NCI-H510A treated with DMSO at 0.1 percent for 48 hours (cell line): Measurements from ENCODE around the gene BCORL1.

Experiments used
- DNase-seq: peaks from one replicate; lab custom pipeline; 2025; lab: John Stamatoyannopoulos, UW

BCORL1 gene

GRCh38 chrX:130066975-130067615 lies 84.7 kb downstream of the BCORL1 start:
- no peak for DNase-seq

GRCh38 chrX:130071611-130072344 lies 89.3 kb downstream of the BCORL1 start:
- no peak for DNase-seq

- DNase-seq, result no peak
These were observed 89.9 kb downstream of the BCORL1 start for GRCh38 chrX:130072345-130072740.

- DNase-seq, result no peak
These were observed 93.3 kb downstream of the BCORL1 start for GRCh38 chrX:130075777-130076176.

GRCh38 chrX:130079824-130080406 lies 97.5 kb downstream of the BCORL1 start:
- peak; percentile 51 for DNase-seq

- DNase-seq, result no peak
These were observed 98.4 kb downstream of the BCORL1 start for GRCh38 chrX:130080791-130081367.

GRCh38 chrX:130081421-130082045 lies 99.1 kb downstream of the BCORL1 start:
- no peak for DNase-seq

GRCh38 chrX:130082244-130083106 lies 100.0 kb downstream of the BCORL1 start:
- DNase-seq, result no peak

- no peak for DNase-seq
These were observed 100.7 kb downstream of the BCORL1 start for GRCh38 chrX:130083107-130083490.

GRCh38 chrX:130083656-130084382 lies 101.4 kb downstream of the BCORL1 start:
- no peak for DNase-seq

GRCh38 chrX:130084631-130085237 lies 102.3 kb downstream of the BCORL1 start:
- no peak for DNase-seq

GRCh38 chrX:130085551-130086446 lies 103.4 kb downstream of the BCORL1 start:
- no peak for DNase-seq

- DNase-seq, result no peak
These were observed 104.2 kb downstream of the BCORL1 start for GRCh38 chrX:130086447-130087206.

- no peak for DNase-seq
These were observed 107.9 kb downstream of the BCORL1 start for GRCh38 chrX:130090364-130090763.

GRCh38 chrX:130091980-130092522 lies 109.6 kb downstream of the BCORL1 start:
- peak; percentile 31 for DNase-seq

GRCh38 chrX:130093271-130093670 lies 110.8 kb downstream of the BCORL1 start:
- no peak for DNase-seq

- peak; percentile 9 for DNase-seq
These were observed 112.3 kb downstream of the BCORL1 start for GRCh38 chrX:130094696-130095095.
